SK-MEL-5 (cell line): ENCODE measurements around the gene SCUBE1. TPM values are rescaled to one million over a fixed set of nuclear protein-coding genes. Genes with fewer than 3 reads are reported as not detected.
"Not testable (repeated sequence)": the region's sequence is repeated elsewhere in the genome, so short reads cannot be mapped to it uniquely, and the experiment has no call there.

ENCODE experiments used
- DNase-seq: peaks from one replicate; pipeline ENCODE4 v3.0.0-alpha.2; 2016; ENCODE audit warnings: low read depth, low spot score
- in situ Hi-C: cut with HindIII; loops from 2 replicates; pipeline ENCODE4 v1.10.0; 2016; ENCODE audit warnings: low sequenced_read_pairs, high pct_unique_total_duplicates, low pct_unique_long_range_greater_than_20kb
- total RNA-seq: library from RNA; depleted of rRNA; stranded (reverse); fragments of >200 nt; shearing (Covaris generic); gene quantifications from 2 replicates; pipeline ENCODE4 v1.2.3, GENCODE V29; 2014

SCUBE1 gene
- total RNA-seq, 1 experiment from 2014 or later = 0.05 TPM

DNA sequence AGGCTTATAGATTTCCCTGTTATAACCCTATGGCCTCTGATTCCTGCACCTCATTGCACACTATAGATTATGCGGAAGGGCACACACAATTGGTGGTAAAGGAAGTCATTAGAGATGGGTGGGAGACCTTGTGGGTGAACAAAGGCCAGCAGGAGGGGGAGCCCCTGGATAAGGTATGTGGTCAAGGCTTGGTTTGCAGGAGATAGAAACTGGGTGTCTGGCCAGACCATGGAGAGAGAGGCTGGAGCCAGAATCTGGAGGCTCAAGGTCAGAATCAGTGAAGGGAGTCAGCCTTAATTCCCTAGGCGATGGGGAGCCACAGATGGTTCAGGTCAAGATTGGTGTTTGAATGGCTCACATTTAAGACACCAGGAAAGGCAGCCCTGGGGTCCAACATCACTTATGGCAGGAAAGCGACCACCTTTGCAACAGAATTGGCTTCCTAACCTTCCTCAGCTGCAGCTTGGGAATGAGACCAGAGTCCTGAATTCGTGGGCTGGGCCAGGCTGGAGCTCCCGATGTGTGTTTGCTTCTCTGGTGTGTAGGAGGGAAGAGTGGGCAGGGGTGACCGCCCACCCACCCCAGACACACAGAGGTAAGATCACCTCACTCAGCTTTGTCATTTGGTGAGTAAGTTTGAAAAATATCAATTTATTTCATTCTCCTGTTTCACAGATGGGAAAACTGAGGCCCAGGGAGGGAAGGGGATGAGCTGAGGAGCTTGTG, 22.7 kb upstream of the SCUBE1 start:
- DNase-seq = no peak
- in situ Hi-C loops = no loop called here

DNA sequence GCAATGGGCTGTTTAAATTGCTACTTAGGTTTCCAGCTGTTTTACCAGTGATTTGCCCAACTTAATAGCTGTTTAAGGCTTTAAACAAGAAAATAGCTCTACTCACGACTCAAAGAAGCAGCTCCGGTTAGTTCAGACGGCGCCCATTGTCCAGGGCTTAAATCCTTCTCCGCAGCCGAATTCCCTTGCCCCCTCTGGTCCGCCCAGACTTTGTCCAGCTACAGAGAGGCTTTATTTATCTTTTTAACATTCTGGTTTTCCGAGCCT, 20.9 kb upstream of the SCUBE1 start:
- in situ Hi-C loops = no loop called here
- DNase-seq = no peak

DNA sequence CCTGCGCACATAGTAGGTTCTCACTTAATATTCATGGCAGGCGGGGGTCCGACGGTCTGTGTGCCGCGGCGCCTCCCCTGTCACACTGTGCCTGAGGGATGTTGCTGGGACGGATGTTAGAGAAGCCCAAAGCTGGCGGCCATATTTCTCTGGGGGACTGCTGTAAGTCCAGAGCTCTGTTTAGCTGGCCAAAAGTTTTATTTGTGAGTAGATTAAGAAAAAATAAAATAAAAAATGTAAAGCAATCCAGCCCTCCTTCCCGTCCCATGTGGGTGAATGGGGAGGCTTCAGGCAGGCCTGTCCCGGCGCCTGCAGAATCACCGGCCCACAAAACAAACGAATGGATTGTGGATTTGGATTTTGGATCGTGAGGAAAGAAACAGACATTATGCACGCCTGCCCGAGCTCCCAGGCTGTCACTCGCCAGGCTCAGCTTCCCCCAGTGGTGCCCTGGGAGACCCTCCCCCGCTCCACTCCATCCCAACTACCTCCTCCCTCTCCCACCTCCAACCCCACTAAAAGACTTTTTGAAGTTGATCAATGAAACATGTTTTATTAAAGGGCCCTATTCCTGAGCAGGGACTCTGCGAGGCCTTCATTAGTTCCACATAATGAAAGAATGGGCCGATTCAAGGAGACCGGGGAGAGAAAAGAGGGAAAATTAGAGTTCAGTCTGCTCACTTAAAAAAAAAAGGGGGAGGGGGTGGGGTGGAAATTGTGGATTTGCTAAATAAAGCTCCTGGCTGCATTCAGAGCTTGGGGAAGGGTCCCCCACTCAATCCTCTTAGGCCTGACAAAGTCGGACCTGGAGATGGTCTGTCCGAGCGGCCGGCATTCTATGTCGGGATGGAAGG, 20.4 kb upstream of the SCUBE1 start:
- in situ Hi-C loops = no loop called here
- DNase-seq = no peak

DNA sequence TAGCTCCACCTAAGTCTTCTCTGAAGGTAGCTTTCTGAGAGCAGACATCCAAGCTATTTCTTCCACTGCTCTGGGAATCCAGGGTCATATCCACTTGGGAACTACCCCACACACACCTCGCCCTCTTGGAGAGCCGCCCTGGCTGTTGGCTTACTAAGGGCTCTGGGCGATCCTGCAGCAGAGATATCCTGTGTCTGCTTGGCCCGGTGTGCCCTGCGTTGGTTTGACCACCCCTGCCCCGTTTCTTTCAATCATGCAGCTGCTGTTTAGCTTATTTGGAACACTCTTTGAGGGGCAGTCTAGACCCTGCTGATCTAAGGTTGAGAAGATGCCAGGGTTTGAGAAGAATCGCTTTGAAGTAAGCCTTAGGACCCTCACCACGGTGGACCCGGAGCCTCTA, 17.4 kb upstream of the SCUBE1 start:
- in situ Hi-C loops = no loop called here
- no peak for DNase-seq

DNA sequence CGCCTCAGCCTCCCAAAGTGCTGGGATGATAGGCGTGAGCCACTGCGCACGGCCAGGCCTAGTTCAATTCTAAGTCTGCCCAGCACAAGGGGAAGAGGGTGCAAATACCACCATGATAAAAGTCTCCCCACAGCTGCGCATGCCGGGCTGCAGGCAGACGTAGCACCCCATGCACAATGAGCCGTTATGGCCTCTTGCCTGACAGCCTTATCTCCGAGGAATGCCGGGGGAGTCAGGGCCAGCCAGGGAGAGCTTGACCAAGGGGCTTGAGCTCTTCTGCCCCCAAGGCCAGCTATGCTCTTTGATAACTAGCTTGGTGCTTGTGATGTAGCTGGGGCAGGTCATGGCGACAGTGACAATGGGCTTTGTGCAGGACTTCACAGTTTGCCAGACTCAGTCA, 13.7 kb upstream of the SCUBE1 start:
- in situ Hi-C loops = no loop called here
- no peak for DNase-seq

DNA sequence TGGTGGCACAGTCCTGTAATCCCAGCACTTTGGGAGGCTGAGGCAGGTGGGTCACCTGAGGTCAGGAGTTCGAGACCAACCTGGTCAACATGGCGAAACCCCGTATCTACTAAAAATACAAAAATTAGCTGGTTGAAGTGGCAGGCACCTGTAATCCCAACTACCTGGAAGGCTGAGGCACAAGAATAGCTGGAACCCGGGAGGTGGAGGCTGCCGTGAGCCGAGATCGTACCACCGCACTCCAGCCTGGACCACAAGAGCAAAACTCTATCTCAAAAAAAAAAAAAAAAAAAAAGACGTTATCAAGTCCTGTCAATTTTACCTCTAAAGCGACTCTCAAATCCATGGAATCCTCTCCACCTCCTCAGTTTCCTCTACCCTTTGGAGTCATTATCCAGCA, 12.5 kb upstream of the SCUBE1 start:
- DNase-seq, in situ Hi-C loops: not testable (repeated sequence)

DNA sequence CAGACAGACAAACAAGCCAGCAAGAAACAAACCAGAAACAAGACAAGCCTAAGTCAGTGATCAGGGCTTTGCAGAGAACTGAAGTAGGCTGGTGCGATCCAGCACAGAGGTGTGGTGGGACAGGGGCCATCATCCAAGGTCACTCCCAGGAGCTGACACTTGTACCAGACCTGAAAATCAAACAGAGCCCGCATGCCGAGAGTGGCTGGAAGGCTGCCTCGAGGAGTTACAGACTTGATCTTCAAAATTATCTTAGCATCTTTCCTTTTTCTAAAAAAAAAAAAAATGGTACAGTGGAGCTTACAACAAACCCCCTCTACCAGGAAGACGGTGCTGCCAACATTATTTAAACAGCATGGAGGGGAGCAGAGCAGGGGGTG, 8.8 kb upstream of the SCUBE1 start:
- DNase-seq = no peak
- in situ Hi-C loops = no loop called here

DNA sequence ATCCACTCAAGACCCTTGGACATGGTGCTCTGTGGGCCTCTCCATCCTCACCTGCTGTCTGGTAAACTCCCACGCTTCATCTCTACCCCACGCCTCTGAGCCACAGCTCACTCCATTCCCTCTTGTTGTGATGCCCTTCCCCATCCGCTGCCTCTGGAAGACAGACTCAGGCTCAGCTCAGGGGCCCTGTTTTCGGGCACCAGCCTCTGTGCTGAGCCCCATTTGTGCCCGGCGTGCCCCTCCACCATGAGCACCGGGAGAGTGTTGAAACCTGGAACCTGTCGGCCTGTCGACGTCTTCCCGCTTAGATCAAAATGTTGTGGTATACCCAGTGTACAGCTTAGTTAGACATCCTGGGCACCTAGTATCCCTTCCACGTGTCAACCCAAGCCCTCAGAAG, 6.5 kb upstream of the SCUBE1 start:
- DNase-seq = no peak
- in situ Hi-C loops = no loop called here

DNA sequence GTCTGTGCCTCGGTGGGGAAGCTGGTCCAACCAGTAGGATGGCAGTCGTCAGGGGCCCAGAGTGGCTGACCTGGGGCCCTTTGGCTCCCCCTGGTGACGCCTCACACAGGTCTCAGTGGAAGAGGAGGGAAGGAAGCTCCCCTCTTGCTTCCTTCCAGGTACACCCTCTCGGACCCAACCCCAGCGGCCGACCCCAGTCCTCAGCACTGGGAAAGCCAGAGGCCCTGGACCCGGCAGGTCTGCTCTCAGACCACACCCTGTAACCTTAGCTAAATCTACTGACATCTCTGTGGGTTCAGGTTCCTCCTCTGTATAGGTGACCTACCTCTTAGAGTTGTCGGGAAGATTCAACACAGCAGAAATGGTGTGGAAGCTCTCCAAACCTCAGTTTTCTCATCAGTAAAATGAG, 3.4 kb upstream of the SCUBE1 start:
- in situ Hi-C loops = no loop called here
- DNase-seq = peak; percentile 76

DNA sequence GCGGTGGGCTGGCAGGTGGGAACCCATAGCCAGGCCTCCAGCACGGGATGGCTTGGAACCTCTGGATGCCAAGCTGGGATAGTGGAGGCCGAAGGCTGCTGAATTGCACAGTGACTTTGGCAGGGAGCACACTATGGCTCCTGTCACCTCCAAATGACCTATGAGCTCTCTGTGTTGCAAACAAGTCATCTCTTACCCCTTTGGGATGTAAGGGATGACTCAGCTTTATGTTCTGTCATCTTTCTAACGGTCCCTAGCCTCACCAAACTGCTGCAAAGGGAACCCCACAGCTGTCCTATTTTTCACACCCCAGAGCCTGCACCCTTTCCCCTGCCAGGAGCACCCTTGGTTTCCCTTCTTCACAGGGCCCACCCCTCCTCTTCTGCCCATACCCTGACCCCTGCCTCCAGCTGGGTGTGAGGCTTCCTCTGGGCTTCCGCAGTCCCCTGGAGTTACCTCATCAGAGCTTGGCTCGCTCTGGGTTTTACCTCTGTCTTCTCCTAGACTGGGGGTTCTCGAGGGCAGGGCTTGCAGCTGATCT, 2.7 kb upstream of the SCUBE1 start:
- in situ Hi-C loops = no loop called here
- DNase-seq = no peak

DNA sequence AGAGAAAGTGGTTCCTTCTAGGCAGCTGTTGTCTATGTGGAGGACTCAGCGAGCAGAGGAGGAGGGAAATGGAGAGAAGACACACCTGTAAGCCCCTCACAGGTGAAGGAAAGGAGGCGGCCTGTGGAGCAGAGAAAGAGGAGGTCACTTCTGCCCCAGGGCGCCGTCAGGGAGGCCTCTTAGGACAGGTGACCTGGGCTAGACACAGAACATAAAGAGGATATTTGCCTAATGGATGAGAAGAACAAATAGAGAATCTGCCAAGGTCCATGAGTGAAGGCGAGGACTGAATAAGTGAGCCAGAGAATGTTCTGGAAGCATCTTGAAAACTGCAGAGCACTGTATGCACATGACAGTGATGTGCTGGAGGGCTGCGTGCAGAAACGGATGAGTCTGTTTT, 2.2 kb upstream of the SCUBE1 start:
- in situ Hi-C loops = no loop called here
- no peak for DNase-seq

DNA sequence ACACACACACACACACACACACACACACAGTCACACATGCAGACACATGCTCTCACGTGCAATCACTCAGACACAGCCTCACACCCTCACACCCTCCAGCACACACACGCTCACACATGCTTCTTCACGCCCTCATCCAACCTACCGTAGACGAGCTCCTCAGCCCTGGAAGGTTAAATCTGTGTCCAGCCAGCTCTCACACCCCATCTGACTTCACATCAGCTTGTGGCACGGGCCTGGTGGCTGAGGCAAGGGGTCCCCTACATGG, 1.3 kb upstream of the SCUBE1 start:
- in situ Hi-C loops = no loop called here
- no peak for DNase-seq

DNA sequence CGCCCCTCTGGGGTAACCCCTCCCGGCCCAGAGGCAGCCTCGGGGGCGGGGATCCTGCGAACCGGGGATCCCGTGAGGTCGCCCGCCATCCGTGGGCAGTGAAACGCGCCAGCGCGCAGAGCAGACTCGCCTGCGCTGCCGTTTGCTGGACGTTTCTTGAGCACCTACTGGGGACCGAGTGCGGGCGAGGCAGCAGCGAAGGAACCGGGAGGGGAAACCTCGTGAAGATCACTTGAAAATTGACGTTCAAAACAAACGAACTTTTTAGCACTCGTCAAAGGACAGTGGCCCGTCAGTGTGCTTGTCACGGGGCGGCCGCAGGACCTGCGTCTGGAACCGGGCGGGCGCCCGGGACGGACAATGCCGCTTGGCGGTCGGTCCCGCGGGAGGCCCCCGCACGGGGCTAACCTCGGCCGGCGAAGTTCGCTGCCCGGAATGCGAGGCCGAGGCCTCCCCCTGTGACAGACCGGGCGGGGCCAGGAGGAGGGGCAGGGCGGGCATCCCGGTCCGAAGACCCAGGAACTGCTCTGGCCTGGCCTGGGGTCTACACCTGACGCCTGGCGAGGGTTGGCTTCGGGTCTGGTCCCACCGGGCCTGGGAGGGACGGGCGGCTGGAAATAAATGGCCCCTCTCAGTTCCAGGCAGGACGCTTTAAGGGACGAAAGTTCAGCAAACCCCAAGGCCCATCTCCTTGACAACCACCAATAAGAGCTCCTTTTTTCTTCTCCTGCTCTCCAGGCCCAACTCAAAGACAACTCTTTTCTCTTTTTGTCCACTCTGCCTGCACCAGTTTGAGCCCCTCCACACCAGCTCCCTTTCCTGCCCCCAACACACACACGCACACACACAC, 723 bp upstream of the SCUBE1 start:
- no peak for DNase-seq
- in situ Hi-C loops = no loop called here

DNA sequence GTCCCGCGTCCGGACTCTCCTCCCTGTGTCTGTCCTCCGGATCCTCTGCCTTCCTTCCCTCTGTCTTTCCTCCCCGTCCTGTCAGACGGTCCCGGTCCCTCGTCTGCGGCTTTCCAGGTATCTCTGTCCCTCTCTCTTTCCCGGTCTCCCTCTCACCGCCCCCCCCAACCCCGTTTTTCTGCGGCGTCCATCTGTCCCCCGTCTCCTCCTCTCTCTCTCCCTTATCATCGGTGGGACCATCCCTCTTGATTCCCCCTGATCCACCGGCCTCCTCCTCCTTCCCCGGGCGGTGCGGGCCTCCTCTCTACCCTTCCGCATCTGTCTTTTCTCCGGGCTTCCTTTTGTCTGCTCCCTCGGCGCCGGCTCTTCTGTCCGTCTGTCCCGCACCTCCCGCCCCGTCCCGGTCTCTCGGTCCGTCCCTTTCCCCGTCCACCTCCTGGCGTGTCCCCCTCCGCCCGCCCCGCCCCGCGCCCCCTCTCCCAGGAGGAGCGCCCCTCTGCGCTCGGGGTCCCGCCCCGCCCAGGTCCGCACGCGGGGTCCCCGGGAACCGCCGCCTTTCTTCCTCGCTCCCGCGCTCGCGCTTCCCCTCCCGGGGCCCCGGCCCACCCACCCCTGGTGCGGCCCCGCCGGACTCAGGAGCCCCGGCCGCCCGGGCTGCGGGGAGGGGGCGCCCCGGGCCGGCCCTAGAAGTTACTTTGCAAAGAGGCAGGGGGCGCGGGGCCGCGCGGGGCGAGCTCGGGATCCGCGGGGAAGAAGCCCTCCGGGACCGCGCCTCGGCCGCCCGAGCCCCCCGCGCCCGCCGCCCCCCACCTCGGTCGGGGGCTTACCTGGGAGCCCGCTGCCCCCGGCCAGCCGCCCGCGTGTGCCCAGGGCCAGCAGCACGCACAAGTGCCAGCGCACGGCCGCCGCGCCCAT, 568 bp downstream of the SCUBE1 start:
- in situ Hi-C loops = no loop called here
- DNase-seq = no peak

DNA sequence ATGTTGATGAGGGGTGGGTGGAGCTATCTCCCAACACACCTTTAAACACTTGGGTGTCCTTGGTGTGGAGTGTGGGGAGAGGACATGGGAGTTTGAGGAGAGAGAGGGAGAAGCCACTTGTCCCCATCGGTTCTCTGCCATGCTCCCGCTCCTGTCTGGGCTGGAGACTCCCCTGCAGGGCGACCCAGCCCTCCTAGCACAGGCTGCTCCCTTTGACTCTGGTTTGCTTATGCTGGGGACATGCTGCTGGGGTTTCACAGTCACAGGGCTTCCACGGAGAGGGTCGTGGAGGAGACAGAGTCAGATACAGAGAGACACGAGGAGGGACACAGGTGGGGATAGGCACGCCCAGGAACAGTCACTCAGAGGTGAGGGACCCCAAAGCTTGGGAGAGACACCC, 1.6 kb downstream of the SCUBE1 start:
- in situ Hi-C loops = no loop called here
- no peak for DNase-seq

DNA sequence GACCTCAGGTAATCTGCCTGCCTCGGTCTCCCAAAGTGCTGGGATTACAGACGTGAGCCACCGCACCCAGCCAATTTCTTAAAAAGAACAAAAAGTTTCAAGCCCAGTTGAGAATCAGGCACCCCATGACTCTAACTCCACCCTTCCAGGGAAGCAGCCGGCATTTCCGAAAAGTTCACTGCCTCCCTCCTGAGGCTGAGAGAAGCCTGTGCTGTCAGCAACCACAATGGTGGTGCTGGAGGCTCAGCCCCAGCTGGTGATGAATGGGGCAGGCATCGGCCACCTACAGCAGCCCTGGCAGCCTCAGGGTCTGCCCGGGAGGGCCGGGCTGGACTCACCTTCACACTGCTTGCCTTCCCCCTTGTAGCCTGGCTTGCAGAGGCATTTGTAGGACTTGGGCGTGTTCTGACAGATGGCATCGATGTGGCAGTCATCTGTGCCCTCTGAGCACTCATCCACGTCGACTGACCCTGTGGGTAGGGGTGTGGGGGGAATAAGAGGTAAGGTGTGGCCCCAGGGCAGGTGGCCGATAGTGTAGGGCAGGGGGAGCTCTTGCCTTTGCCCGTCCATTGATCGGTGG, 4.3 kb downstream of the SCUBE1 start:
- no peak for DNase-seq
- in situ Hi-C loops = no loop called here

DNA sequence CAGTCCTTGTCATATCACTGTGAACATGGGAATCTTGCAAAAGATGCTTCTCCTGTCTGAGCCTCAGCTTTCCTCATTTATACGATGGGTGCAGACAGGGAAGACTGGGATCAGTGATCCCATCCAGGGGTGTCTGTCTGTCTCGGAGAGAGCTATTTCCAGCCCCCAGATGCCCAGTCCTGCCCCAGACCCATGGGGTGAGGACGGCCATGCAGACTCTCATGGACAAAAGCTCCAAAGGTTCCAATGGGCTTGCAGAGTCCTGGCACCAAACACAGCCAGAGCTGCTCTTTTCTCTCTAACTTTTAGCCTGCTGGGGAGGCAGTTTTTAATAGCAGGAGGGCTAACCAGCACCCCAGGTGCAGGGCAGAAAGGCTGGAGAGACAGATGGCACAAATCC, 5.2 kb downstream of the SCUBE1 start:
- in situ Hi-C loops = no loop called here
- DNase-seq = no peak
